ENCODE measurements around the gene ACAD11.
A peak's percentile ranks its signal among the peaks of the same experiment; 100 is the strongest.

ACAD11 gene

GRCh38 chr3:132659365-132660051 lies at the start of gene ACAD11:
Gene ACAD11 (minus strand): TSS chr3:132659809. CDS start chr3:132659751, 58 bp downstream.
- peak; percentile 63 for DNase-seq

GRCh38 chr3:132703733-132704132 lies 44.1 kb upstream of the ACAD11 start:
- no peak for DNase-seq

- DNase-seq: no peak
Measured at GRCh38 chr3:132695422-132695821, 35.8 kb upstream of the ACAD11 start.

- DNase-seq: no peak
Measured at GRCh38 chr3:132694991-132695390, 35.4 kb upstream of the ACAD11 start.

GRCh38 chr3:132690040-132690439 lies 30.4 kb upstream of the ACAD11 start:
- DNase-seq: no peak

DNA sequence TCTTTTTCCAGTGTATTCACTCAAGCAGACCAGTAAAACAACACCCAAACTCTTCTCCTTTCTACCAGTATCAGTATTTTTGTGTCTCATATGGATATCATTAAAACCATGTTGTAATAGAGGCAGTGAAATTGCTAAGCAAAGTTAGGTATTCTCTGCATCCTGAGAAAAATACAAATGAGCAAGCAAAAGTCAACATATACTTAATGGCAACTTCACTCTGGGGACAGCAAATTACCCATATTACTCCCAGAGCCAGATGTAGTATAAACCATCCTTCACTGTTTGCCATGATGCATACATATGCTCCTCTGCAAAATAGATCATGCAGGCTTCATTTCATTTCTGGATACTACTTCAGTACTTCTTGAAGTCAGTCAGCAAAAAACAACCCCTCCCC lies 22.6 kb upstream of the ACAD11 start:
- DNase-seq: no peak

GRCh38 chr3:132681421-132681820 lies 21.8 kb upstream of the ACAD11 start:
- DNase-seq: no peak

- DNase-seq: no peak
Measured at GRCh38 chr3:132679911-132680310, 20.3 kb upstream of the ACAD11 start.

GRCh38 chr3:132675408-132675807 lies 15.8 kb upstream of the ACAD11 start:
- DNase-seq: no peak

DNA sequence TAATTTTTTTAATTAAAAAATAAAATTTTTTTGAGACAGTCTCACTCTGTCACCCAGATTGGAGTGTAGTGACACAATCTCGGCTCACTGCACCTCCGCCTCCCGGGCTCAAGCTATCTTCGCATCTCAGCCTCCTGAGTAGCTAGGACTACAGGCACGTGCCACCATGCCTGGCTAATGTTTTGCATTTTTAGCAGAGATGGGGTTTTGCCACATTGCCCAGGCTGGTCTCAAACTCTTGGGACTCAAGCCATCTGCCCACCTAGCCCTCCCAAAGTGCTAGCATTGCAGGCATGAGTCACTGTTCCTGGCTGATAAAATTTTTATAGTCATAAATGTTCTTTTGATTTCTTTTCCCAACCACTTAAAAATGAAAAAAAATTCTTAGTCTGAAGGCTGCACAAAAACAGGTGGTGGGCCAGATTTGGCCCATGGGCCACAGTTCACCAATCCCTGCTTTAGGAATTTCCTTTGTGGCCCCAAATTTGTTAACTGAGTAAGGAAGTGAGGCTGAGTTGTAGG lies 9.7 kb upstream of the ACAD11 start:
- no peak for DNase-seq

GRCh38 chr3:132665230-132665745 lies 5.7 kb upstream of the ACAD11 start:
- no peak for DNase-seq

- no peak for DNase-seq
Measured at GRCh38 chr3:132662212-132662611, 2.6 kb upstream of the ACAD11 start.

DNA sequence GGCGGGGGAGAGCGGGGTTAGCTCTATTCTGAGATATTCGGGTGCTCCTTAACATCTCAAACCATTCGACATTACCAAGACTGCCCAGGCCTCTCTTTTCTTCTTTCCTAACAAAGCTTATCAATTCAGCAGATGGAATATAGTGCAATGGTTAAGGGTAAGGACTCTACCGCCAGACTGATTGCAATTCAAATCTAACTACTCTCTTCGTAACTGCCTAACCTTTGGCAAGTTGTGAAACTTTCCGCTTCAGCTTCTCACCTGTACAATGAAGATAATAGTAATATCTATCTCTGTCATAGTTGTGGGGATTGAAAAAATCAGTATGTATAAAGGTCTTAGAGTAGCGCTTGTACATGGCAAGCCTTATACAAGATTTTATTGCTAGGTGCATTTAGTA lies 1.5 kb upstream of the ACAD11 start:
- no peak for DNase-seq

DNA sequence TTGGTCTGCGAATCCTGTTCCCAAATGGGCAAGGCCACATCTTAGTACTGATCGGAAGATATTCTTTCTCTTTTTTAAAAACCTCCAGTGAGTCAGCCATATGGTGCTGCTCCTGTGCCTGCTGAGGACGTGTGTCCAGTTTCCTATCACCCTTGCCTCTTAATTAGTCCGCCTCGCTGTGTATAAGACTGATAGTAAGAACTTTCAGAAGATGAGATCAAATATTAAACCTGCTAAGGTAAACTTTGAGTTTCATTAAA lies 1.1 kb upstream of the ACAD11 start:
- DNase-seq: peak; percentile 17

GRCh38 chr3:132660052-132660810 lies 622 bp upstream of the ACAD11 start, which contains the start of gene UBA5:
Gene UBA5 (plus strand): TSS chr3:132660329. CDS start chr3:132660538, 209 bp downstream.
- peak; percentile 78 for DNase-seq

GRCh38 chr3:132659000-132659364 lies 627 bp downstream of the ACAD11 start:
- no peak for DNase-seq

GRCh38 chr3:132657869-132658747 lies 1.5 kb downstream of the ACAD11 start:
- no peak for DNase-seq

GRCh38 chr3:132655471-132655870 lies 4.1 kb downstream of the ACAD11 start:
- DNase-seq: no peak

DNA sequence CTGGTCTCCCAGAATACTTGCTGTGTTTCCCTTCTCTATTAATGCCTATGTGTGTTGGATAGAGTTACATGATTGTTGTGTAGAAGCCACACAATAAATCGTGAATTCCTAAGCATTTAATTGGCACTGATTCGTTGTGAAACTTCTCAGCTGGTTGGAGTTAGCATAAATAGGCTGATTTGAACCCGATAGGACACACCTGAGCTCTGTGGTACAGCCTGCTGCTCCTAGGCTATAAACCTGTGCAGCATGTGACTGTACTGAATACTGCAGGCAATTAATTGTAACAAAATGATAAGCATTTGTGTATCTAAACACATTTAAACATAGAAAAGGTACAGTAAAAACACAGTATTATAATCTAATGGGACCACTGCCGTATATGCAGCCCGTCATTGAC lies 4.9 kb downstream of the ACAD11 start:
- peak; percentile 39 for DNase-seq

DNA sequence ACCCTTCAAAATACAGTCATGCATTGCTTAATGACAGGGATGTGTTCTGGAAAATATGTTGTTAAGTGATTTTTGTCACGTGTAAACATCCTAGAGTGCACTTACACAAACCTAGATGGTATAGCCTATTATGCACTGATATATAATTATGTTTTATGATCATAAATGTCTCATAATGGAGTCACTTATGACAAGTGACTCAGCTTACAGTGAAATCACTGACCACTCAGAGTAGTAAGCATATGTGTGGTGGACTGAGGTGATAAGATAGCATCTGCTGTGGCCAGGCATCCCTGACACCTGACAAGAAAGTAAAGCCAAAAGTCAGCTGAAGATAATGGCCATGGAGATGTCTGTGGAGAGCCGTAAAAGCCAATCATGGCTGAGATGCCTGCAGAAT lies 5.4 kb downstream of the ACAD11 start:
- peak; percentile 42 for DNase-seq

DNA sequence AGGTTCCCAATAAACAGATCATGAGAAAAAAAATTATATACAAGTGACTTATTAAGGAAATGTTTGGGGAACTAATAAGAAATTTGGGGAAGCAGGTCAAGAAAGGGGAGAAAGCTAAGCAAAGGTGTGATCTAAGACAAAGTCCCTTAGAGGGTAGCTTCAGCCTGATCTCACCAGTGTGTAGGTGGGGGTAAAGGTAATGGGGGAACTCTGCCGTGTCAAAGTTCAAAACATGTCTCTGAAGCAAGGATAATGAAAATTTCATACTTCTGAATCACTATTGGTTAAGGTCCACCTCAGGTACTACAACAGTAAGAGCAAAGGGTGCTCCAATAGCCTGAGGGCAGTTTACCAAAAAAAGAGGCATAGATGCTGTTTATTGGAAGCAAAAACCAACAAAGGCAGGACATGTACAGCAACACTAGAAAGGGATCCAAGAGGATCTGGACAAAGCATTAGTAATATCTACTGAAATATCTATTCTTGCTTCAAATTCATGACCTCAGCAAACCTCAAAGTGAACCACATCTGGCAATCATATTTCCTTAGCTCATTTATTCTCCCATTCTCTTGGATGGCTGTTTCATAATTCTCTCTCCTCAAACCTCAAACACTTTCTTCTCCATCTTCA lies 6.9 kb downstream of the ACAD11 start:
- DNase-seq: peak; percentile 73

GRCh38 chr3:132650153-132650552 lies 9.5 kb downstream of the ACAD11 start:
- no peak for DNase-seq

DNA sequence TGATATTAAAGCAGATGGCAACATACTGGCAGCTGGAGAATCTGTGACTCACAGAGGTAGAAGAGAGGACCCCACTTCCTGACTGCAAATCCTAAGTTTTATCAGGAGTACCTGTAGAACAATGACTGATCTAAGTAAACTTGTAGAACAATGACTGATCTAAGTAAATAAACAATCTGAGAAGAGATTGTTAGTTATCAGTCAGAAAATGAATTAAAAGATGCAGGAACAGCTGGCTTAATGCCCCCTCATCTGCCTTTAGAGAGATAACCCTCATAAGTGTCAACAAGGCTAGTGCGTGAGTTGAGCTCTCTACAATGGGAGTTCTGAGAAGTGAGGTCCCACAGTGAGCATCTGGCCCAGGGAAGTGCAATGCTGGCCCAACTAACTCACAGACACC lies 14.6 kb downstream of the ACAD11 start:
- DNase-seq: no peak
